Measurements from ENCODE around the gene RTRAF.

RTRAF gene

DNA sequence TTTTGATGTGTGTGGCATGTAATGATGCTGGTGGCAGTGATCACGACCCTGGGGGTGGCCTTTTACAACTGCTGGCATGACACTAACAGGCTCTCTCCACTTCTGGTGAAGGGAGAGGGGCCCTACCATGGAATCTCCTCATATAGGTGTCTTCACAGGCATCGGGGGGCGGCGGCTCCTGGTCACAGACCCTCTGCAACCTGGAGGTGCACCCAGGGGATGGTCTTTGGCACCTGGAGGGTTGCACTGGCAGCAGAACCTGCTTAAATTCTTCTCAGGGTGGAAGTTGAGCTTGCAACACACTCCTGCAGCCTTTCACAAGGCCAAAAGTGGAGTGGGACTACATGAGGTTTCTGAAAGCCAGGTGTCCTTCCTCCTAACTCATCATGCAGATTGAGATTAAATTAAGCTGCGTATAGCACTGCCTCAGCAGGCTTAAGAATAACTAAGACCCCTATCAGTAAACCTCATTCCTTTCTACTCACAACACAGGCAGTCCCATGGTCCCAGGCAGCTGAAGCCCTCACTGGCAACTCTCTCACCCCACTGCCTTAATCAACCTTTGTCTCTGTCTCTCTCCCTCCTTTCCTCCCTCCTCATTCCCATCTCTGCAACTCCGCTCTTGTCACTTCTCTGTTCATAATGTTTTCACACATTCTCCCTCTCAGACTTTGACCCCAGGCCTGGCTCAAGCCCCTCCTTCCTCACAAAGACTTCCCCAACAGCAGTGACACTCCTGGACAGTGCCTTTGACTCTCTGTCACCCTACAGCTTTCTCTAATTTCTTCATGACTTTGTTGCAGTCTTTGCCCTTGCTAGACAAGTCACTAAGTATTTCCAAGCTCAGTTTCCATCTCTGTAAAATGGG, 60.6 kb downstream of the RTRAF start:
- no peak overlapping the region for H3K4me3 ChIP-seq (ENCODE audit: low read depth, low read length)
- TF ChIP-seq, protein P1, sequence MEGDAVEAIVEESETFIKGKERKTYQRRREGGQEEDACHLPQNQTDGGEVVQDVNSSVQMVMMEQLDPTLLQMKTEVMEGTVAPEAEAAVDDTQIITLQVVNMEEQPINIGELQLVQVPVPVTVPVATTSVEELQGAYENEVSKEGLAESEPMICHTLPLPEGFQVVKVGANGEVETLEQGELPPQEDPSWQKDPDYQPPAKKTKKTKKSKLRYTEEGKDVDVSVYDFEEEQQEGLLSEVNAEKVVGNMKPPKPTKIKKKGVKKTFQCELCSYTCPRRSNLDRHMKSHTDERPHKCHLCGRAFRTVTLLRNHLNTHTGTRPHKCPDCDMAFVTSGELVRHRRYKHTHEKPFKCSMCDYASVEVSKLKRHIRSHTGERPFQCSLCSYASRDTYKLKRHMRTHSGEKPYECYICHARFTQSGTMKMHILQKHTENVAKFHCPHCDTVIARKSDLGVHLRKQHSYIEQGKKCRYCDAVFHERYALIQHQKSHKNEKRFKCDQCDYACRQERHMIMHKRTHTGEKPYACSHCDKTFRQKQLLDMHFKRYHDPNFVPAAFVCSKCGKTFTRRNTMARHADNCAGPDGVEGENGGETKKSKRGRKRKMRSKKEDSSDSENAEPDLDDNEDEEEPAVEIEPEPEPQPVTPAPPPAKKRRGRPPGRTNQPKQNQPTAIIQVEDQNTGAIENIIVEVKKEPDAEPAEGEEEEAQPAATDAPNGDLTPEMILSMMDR (IDR thresholded peaks at IDR 0.05; ENCODE audit: low read depth, low read length, missing control alignments): no peak
- in situ Hi-C loops (cut with HindIII; ENCODE audit: low sequenced_read_pairs): no loop called here
- no peak for DNase-seq (ENCODE audit: low read depth)

DNA sequence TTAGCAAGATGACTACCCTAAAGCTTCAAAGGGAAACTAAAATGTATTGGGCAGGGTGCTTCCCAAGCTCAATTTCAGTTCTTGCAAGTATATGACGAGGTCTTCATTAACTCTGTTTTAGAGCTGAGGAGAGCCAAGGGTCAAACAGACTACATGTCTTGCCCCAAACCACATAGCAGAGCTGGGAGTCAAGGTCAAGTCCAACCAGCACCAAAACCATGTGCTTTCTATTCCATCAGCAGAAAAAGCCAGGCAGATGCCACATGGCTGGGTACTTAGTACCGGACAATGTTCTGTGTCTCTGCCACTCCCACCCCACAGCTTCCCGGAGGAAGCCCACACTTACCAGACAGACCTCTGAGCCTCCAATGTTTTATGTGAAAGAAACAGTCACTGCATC, 61.9 kb downstream of the RTRAF start:
- no peak for DNase-seq (ENCODE audit: low read depth)
- in situ Hi-C loops (cut with HindIII; ENCODE audit: low sequenced_read_pairs): no loop called here
- TF ChIP-seq, protein P1 (IDR thresholded peaks at IDR 0.05; ENCODE audit: low read depth, low read length, missing control alignments): no peak
- no peak overlapping the region for H3K4me3 ChIP-seq (ENCODE audit: low read depth, low read length)

DNA sequence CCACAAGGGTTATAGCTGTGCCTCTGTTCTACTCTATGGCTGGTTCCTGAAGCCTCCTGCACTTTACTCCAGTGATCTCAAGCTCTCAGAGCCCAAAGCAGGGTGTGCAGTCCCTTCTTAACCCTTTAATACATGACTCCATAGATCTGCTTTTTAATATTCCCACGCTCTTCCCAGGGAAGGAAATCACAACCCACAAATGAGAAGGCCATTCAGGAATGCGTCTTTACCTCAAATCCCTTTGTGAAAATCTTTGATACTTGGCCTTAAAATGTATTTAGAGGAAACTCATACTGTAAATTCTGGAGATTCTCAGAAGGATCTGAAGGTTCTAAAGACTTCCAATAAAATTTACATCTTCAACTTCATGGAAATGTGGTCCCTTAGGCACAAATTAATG, 62.5 kb downstream of the RTRAF start:
- in situ Hi-C loops (cut with HindIII; ENCODE audit: low sequenced_read_pairs): no loop called here

DNA sequence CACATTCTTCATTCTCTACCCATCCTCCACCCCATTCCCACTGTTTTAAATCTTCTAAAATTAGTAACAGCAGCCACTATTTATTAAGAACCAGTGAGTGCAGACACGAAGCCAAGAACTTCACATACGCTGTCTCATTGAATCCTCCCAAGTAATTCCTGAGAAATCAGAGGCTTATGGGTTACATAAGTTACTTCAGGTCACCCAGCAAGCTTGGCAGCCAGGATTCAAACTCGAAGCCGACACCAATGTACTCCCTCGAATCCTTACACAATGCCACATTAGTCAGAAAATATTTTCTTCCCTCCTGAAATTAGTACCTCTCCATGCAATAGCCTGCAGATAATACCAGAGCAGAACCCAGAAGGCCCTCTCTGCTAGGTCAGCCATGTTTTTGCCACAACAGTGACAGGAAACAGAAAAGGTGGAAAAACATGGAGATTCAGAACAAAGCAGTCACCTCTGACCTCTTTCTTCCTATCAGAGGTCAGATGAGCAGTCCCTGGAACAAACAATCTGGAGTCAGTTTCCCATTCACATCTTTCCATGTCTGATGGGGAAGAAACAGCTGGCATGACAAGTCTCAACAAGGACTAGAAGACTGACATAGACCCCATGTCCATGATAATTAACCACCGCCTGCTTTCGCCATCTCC, 63.1 kb downstream of the RTRAF start:
- no peak overlapping the region for H3K4me3 ChIP-seq (ENCODE audit: low read depth, low read length)
- in situ Hi-C loops (cut with HindIII; ENCODE audit: low sequenced_read_pairs): no loop called here
- no peak for DNase-seq (ENCODE audit: low read depth)
- TF ChIP-seq, protein P1 (IDR thresholded peaks at IDR 0.05; ENCODE audit: low read depth, low read length, missing control alignments): no peak

More for the DNA sequence above, 62.5 kb downstream of the RTRAF start:
- no peak overlapping the region for H3K4me3 ChIP-seq (ENCODE audit: low read depth, low read length)
- DNase-seq (ENCODE audit: low read depth): peak; percentile 68
- TF ChIP-seq, protein P1 (IDR thresholded peaks at IDR 0.05; ENCODE audit: low read depth, low read length, missing control alignments): no peak

DNA sequence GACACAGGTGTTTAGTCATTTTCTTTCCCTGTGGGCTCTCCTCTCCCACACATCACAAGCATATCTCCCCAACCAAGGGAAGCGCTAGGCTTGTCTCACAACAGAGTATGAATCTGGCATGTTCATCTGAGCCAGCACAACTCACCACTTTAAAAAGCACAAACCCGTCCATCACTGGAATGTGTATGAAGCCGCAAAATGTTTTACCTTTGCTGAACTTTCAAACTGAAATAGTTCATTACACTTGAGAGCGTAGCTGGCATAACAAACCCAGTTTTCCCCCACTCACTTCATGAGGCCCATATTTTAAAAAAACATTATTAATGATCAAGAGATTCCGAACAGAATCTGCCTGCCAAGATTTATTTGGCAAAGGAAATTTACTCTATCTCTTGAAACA, 63.7 kb downstream of the RTRAF start:
- DNase-seq (ENCODE audit: low read depth): peak; percentile 60
- in situ Hi-C loops (cut with HindIII; ENCODE audit: low sequenced_read_pairs): no loop called here
- H3K4me3 ChIP-seq (ENCODE audit: low read depth, low read length): no peak overlapping the region
- TF ChIP-seq, protein P1 (IDR thresholded peaks at IDR 0.05; ENCODE audit: low read depth, low read length, missing control alignments): no peak

DNA sequence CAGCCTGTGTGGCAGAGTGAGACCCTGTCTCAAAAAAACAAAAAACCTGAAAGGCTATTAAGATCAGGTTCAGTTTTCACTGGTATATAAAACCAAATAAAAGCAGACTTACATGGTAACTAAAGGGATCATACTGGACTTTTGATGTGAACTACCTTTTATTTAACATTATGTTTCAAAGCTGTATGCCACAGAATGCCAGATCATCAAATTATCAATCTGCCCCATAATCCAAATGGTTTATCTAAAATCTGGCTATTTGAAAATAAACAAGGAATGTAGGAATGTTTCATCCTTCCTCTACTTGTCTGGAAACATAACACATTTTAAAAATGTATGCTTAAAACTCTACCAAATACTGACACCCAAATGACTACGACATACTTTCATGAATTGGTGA, 65.3 kb downstream of the RTRAF start:
- in situ Hi-C loops (cut with HindIII; ENCODE audit: low sequenced_read_pairs): no loop called here
- no peak overlapping the region for H3K4me3 ChIP-seq (ENCODE audit: low read depth, low read length)
- TF ChIP-seq, protein P1 (IDR thresholded peaks at IDR 0.05; ENCODE audit: low read depth, low read length, missing control alignments): no peak
- DNase-seq (ENCODE audit: low read depth): no peak
